H9 (cell line): ENCODE data around the gene IFT57. TPM values are rescaled to one million over a fixed set of nuclear protein-coding genes. Genes with fewer than 3 reads are reported as not detected.

Source experiments
- DNase-seq: peaks from one replicate; pipeline ENCODE4 v3.0.0-alpha.2; 2017
- H2AFZ ChIP-seq: one replicate; pipeline ENCODE4 v1.6.1; 2013; ENCODE audit warnings: mild to moderate bottlenecking, low read length, control low read depth, moderate library complexity
- H2AK5ac ChIP-seq: 2 replicates; pipeline ENCODE4 v1.6.1; 2013; ENCODE audit warnings: low read length, control low read depth, mixed read lengths; ENCODE audit not compliant: insufficient read length
- H2BK120ac ChIP-seq: one replicate; pipeline ENCODE4 v1.6.1; 2013; ENCODE audit warnings: low read depth, mild to moderate bottlenecking, low read length, control low read depth, inconsistent platforms; ENCODE audit not compliant: poor library complexity, severe bottlenecking
- H2BK12ac ChIP-seq: 2 replicates; pipeline ENCODE4 v1.6.1; 2013; ENCODE audit warnings: low read length, control low read depth, mixed read lengths, low read depth; ENCODE audit not compliant: insufficient read length
- H2BK15ac ChIP-seq: 2 replicates; pipeline ENCODE4 v1.6.1; 2013; ENCODE audit warnings: low read depth, low read length, control low read depth
- H2BK20ac ChIP-seq: one replicate; pipeline ENCODE4 v1.6.1; 2013; ENCODE audit warnings: low read depth, mild to moderate bottlenecking, low read length, control low read depth, inconsistent platforms; ENCODE audit not compliant: poor library complexity, severe bottlenecking
- H2BK5ac ChIP-seq: 2 replicates; pipeline ENCODE4 v1.6.1; 2013; ENCODE audit warnings: low read length, control low read depth, mixed read lengths; ENCODE audit not compliant: insufficient read length
- H3K14ac ChIP-seq: 2 replicates; pipeline ENCODE4 v1.6.1; 2013; ENCODE audit warnings: low read length, control low read depth; ENCODE audit not compliant: insufficient read depth
- H3K18ac ChIP-seq: 2 replicates; pipeline ENCODE4 v1.6.1; 2013; ENCODE audit warnings: low read depth, mild to moderate bottlenecking, mixed read lengths, low read length, control low read depth; ENCODE audit not compliant: insufficient read length
- H3K23ac ChIP-seq: 2 replicates; pipeline ENCODE4 v1.6.1; 2013; ENCODE audit warnings: low read length, control low read depth, mixed read lengths, low read depth; ENCODE audit not compliant: insufficient read length
- H3K23me2 ChIP-seq: 2 replicates; pipeline ENCODE4 v1.6.1; 2013; ENCODE audit warnings: low read depth, mild to moderate bottlenecking, mixed read lengths, low read length, control low read depth; ENCODE audit not compliant: insufficient read length, poor library complexity, severe bottlenecking
- H3K27ac ChIP-seq: 2 replicates; pipeline ENCODE4 v1.5.1; 2013; ENCODE audit warnings: low read length, control low read depth, mixed read lengths, low read depth; ENCODE audit not compliant: insufficient read length
- H3K27me3 ChIP-seq: 2 replicates; pipeline ENCODE4 v1.6.1; 2013; ENCODE audit warnings: low read length, control low read depth, inconsistent platforms; ENCODE audit not compliant: insufficient read depth
- H3K4ac ChIP-seq: 2 replicates; pipeline ENCODE4 v1.6.1; 2013; ENCODE audit warnings: low read depth, mild to moderate bottlenecking, control low read depth, inconsistent platforms, low read length, moderate library complexity
- H3K4me1 ChIP-seq: 2 replicates; pipeline ENCODE4 v1.6.1; 2013; ENCODE audit warnings: low read length, control low read depth, inconsistent platforms; ENCODE audit not compliant: insufficient read depth
- H3K4me2 ChIP-seq: 2 replicates; pipeline ENCODE4 v1.6.1; 2013; ENCODE audit warnings: low read length, control low read depth, mixed read lengths; ENCODE audit not compliant: insufficient read length, insufficient read depth
- H3K56ac ChIP-seq: 2 replicates; pipeline ENCODE4 v1.6.1; 2013; ENCODE audit warnings: low read depth, mild to moderate bottlenecking, mixed read lengths, low read length, control low read depth; ENCODE audit not compliant: insufficient read length
- H3K79me1 ChIP-seq: 2 replicates; pipeline ENCODE4 v1.6.1; 2013; ENCODE audit warnings: low read depth, mild to moderate bottlenecking, moderate library complexity, low read length, control low read depth, inconsistent platforms; ENCODE audit not compliant: insufficient read depth, poor library complexity, severe bottlenecking
- H3K79me2 ChIP-seq: 2 replicates; pipeline ENCODE4 v1.6.1; 2013; ENCODE audit warnings: low read length, control low read depth, inconsistent platforms; ENCODE audit not compliant: insufficient read depth
- H3K9ac ChIP-seq: 2 replicates; pipeline ENCODE4 v1.6.1; 2013; ENCODE audit warnings: low read length, control low read depth, mixed read lengths; ENCODE audit not compliant: insufficient read length; ENCODE audit errors: extremely low read depth
- H3K9me3 ChIP-seq: one replicate; pipeline ENCODE4 v1.6.1; 2013; ENCODE audit warnings: low read depth, low read length, inconsistent platforms; ENCODE audit not compliant: control insufficient read depth
- H3T11ph ChIP-seq: one replicate; pipeline ENCODE4 v1.6.1; 2013; ENCODE audit warnings: mild to moderate bottlenecking, low read length, control low read depth, inconsistent platforms
- H4K20me1 ChIP-seq: one replicate; pipeline ENCODE4 v1.6.1; 2013; ENCODE audit not compliant: control insufficient read depth, insufficient read length, insufficient read depth
- H4K5ac ChIP-seq: 2 replicates; pipeline ENCODE4 v1.6.1; 2013; ENCODE audit warnings: low read depth, mild to moderate bottlenecking, mixed read lengths, low read length, control low read depth; ENCODE audit not compliant: insufficient read length
- H4K8ac ChIP-seq: replicated peaks from 2 replicates; pipeline ENCODE4 v1.6.1; 2013; ENCODE audit warnings: low read length, control low read depth, mixed read lengths, low read depth; ENCODE audit not compliant: insufficient read length
- H4K91ac ChIP-seq: 2 replicates; pipeline ENCODE4 v1.6.1; 2013; ENCODE audit warnings: low read depth, mild to moderate bottlenecking, moderate library complexity, mixed read lengths, low read length, control low read depth; ENCODE audit not compliant: insufficient read length
- H3K27ac Mint-ChIP-seq, 3 experiments: 2 replicates in 2 of 3; 3 replicates in 1 of 3; pipeline ENCODE4 v1.8.0; 2020 to 2021; ENCODE audit warnings: mixed read lengths in 3 of 3, mild to moderate bottlenecking in 1 of 3, moderate library complexity in 1 of 3
- H3K27me3 Mint-ChIP-seq: 2 replicates; pipeline ENCODE4 v1.8.0; 2021; ENCODE audit warnings: low read depth, mild to moderate bottlenecking, moderate library complexity, mixed read lengths
- H3K36me3 Mint-ChIP-seq, 3 experiments: 2 replicates in 2 of 3; 3 replicates in 1 of 3; pipeline ENCODE4 v1.8.0; 2020 to 2021; ENCODE audit warnings: low read depth in 3 of 3, mixed read lengths in 3 of 3; ENCODE audit not compliant: insufficient read depth in 1 of 3
- H3K4me1 Mint-ChIP-seq, 2 experiments: 2 replicates each; pipeline ENCODE4 v1.8.0; 2020; ENCODE audit warnings: mixed read lengths in 2 of 2
- H3K4me3 Mint-ChIP-seq, 2 experiments: 2 replicates in 1 of 2; 3 replicates in 1 of 2; pipeline ENCODE4 v1.8.0; 2020 to 2021; ENCODE audit warnings: mild to moderate bottlenecking in 2 of 2, mixed read lengths in 2 of 2, moderate library complexity in 1 of 2
- H3K9me3 Mint-ChIP-seq, 2 experiments: 2 replicates in 1 of 2; 3 replicates in 1 of 2; pipeline ENCODE4 v1.8.0; 2020; ENCODE audit warnings: mild to moderate bottlenecking in 2 of 2, mixed read lengths in 2 of 2, moderate library complexity in 1 of 2
- CTCF ChIP-seq: fragments of 200-600 bp; sonication (generic); conservative IDR thresholded peaks from 3 replicates; pipeline ENCODE4 v1.8.0; 2021; ENCODE audit warnings: antibody characterized with exemption, mild to moderate bottlenecking
- WGBS: extraction: QIAGEN DNeasy Blood & Tissue Kit; methylation state at CpG from one replicate; pipeline ENCODE4 v1.1.7; 2013; ENCODE audit warnings: missing lambda C conversion rate, low lambda C conversion rate, mixed read lengths; ENCODE audit not compliant: insufficient read length; ENCODE audit errors: extremely low coverage; 5-methylcytosine and 5-hydroxymethylcytosine counted together
- total RNA-seq: library from RNA; stranded (reverse); gene quantifications from 2 replicates; pipeline ENCODE4 v1.2.1, GENCODE V29; 2021

Gene IFT57
- total RNA-seq, 1 experiment from 2014 or later, result 21.4 TPM

GRCh38 chr3:108125550-108126071 is 96.6 kb downstream of the IFT57 start:
- H3K4me2 ChIP-seq, result no peak overlapping the region
- peaks cover 4% of the 10 kb centered on the region; the same call in 1 of the 2 replicates for H3K4me1 ChIP-seq
- no peak for DNase-seq
- no peak overlapping the region for H3K14ac ChIP-seq
- no peaks in the 10 kb centered on the region for H3K9me3 ChIP-seq
- Mint-ChIP-seq H3K36me3 (no peaks in the 10 kb centered on the region; a peak in 1 of 7 replicates), H3K27ac (no peak overlapping the region), H3K9me3 (no peaks in the 10 kb centered on the region; a peak in 1 of 5 replicates), H3K27me3 (no peaks in the 10 kb centered on the region; the same call in 1 of the 2 replicates), H3K4me1 (peaks cover 15 to 16% of the 10 kb centered on the region in 2 experiments), H3K4me3 (no peak overlapping the region)
- no peak overlapping the region for H3K4ac ChIP-seq
- H2BK12ac ChIP-seq, result no peak overlapping the region
- TF ChIP-seq CTCF, result no peak
- WGBS, result no CpG with 5 or more reads among the region's 6 CpGs
- H4K20me1 ChIP-seq, result no peaks in the 10 kb centered on the region
- no peaks in the 10 kb centered on the region for H3K23me2 ChIP-seq
- no peak overlapping the region for H3T11ph ChIP-seq
- H3K27ac ChIP-seq, result no peak overlapping the region
- no peak overlapping the region for H4K8ac ChIP-seq
- H3K27me3 ChIP-seq, result no peaks in the 10 kb centered on the region
- H3K9ac ChIP-seq, result no peak overlapping the region
- no peak overlapping the region for H2BK15ac ChIP-seq
- H2BK120ac ChIP-seq, result no peak overlapping the region
- H3K56ac ChIP-seq, result no peak overlapping the region
- H2AFZ ChIP-seq, result no peak overlapping the region
- H2BK5ac ChIP-seq, result no peak overlapping the region
- no peaks in the 10 kb centered on the region for H3K79me1 ChIP-seq
- H2BK20ac ChIP-seq, result no peak overlapping the region
- no peak overlapping the region for H4K91ac ChIP-seq
- no peak overlapping the region for H3K23ac ChIP-seq
- H3K79me2 ChIP-seq, result no peaks in the 10 kb centered on the region
- H4K5ac ChIP-seq, result no peak overlapping the region
- H2AK5ac ChIP-seq, result no peak overlapping the region
- no peak overlapping the region for H3K18ac ChIP-seq
